Tibial nerve (tissue), 4 donors: ENCODE measurements around the gene SLC25A11. TPM values are rescaled to one million over a fixed set of nuclear protein-coding genes. Genes with fewer than 3 reads are reported as not detected.

Experiments used
- DNase-seq, 2 donors: peaks; one replicate each; pipeline ENCODE4 v3.0.0-alpha.2; 2019; ENCODE audit warnings: low spot score in 2 of 2
- H3K27ac ChIP-seq, 4 donors: fragments of 200-600 bp; sonication (generic) in 3 of 4; one replicate each; pipeline ENCODE4 v1.5.1; 2017 to 2019; ENCODE audit warnings: mild to moderate bottlenecking in 1 of 4
- H3K27me3 ChIP-seq, 2 donors: fragments of 200-600 bp; sonication (generic) in 1 of 2; one replicate each; pipeline versions ENCODE4 v1.5.1 to v1.6.0; 2017 to 2019
- H3K36me3 ChIP-seq, 3 donors: fragments of 200-600 bp; sonication (generic); one replicate each; pipeline ENCODE4 v1.5.1; 2018 to 2019
- H3K4me1 ChIP-seq, 4 donors: fragments of 200-600 bp; sonication (generic) in 3 of 4; one replicate each; pipeline ENCODE4 v1.5.1; 2017 to 2019
- H3K4me3 ChIP-seq, 4 donors: fragments of 200-600 bp; sonication (generic) in 3 of 4; one replicate each; pipeline ENCODE4 v1.5.1; 2017 to 2019; ENCODE audit warnings: mild to moderate bottlenecking in 1 of 4, moderate library complexity in 1 of 4
- H3K9me3 ChIP-seq, 4 donors: fragments of 200-600 bp; sonication (generic) in 3 of 4; one replicate each; pipeline ENCODE4 v1.5.1; 2017 to 2019
- EP300 ChIP-seq, 2 donors: sonication (generic); formaldehyde crosslinking; IDR thresholded peaks; one replicate each; pipeline ENCODE4 v1.6.1; 2017; ENCODE audit warnings: antibody characterized with exemption in 2 of 2, mild to moderate bottlenecking in 1 of 2
- POLR2A ChIP-seq, 2 donors: fragments of 450-650 bp; IDR thresholded peaks; one replicate each; pipeline ENCODE4 v1.6.1; 2017; ENCODE audit warnings: antibody characterized with exemption in 2 of 2, mild to moderate bottlenecking in 2 of 2, moderate library complexity in 2 of 2
- WGBS, 2 donors: methylation state at CpG; one replicate each; pipeline ENCODE4 v1.1.5; 2018; 5-methylcytosine and 5-hydroxymethylcytosine counted together
- total RNA-seq, 4 donors: library from RNA; depleted of rRNA; stranded (reverse); fragments of >200 nt; gene quantifications; one replicate each; pipeline ENCODE4 v1.1.0, GENCODE V29; 2016
- TF ChIP-seq, protein P1 (sequence below), 5 experiments: fragments of 200-600 bp in 3 of 5; fragments of 450-650 bp in 2 of 5; sonication (generic) in 3 of 5; IDR thresholded peaks; one replicate each; pipeline ENCODE4 v1.5.1; 2016 to 2019; ENCODE audit warnings: antibody characterized with exemption in 5 of 5, mild to moderate bottlenecking in 3 of 5, moderate library complexity in 2 of 5

The SLC25A11 gene
- total RNA-seq, 4 donors from 2014 or later = 30.3 to 42.8 (median 32.3) TPM

DNA sequence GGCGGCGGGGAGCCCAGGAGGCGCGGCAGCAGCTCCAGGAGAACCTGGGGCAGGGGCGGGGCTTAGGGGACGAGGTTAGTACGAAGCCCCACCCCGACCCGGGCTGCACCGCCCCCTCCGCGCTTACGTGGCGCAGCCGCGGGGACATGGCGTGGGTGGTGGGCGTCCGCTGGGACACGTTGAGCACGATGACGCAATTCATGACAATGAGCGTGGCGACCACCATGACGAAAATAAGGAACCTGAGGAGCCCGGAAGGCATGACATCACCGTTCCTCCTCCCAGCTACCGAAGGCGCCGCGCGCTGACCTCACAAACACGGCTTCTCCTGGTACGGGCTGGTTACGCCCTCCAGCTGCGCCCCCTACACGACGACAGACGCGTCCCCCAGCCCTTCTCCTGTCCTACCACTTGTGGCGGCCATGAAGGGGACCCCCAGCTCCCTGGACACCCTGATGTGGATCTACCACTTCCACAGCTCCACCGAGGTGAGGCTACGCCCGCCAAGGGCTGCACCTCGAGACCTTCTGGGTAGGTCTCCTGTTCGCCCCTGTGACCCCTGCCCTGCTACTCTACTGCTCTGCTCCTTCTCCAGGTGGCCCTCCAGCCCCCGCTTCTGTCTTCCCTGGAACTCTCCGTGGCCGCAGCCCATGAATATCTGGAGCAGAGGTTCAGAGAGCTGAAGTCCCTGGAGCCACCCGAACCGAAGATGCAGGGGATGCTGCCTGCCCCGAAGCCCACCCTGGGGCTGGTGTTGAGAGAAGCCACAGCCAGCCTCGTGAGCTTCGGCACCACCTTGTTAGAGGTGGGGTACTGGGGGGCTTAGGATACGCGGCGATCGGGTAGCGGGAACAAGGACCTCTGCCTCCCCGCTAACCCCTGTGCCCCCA lies 40.3 kb downstream of the SLC25A11 start, which contains the start of gene C17orf107:
TSS of gene C17orf107 (plus strand) at position 196 of the 890 bp plus-strand sequence. CDS start at position 423, 227 bp downstream.
- H3K27ac ChIP-seq = peak within 1 kb of the TSS in 2 of 4 donors; percentile 62 to 75
- peak within 1 kb of the TSS; percentile 30 to 54 (median 40) for H3K4me3 ChIP-seq
- peak; percentile 59 to 79 for DNase-seq
- WGBS, 2 donors = 19 to 29% methylated on average over 19 to 54 of the region's 60 CpGs
- H3K36me3 ChIP-seq = peaks cover 0 to 31% (median 12%) of the 10 kb centered on the region in 3 donors
- H3K9me3 ChIP-seq = no peaks in the 10 kb centered on the region
- peaks cover 0 to 53% (median 22%) of the 10 kb centered on the region in 4 donors for H3K4me1 ChIP-seq
- peak; percentile 15 to 66 for TF ChIP-seq EP300 (IDR thresholded peaks at IDR 0.05)
- TF ChIP-seq, protein P1, sequence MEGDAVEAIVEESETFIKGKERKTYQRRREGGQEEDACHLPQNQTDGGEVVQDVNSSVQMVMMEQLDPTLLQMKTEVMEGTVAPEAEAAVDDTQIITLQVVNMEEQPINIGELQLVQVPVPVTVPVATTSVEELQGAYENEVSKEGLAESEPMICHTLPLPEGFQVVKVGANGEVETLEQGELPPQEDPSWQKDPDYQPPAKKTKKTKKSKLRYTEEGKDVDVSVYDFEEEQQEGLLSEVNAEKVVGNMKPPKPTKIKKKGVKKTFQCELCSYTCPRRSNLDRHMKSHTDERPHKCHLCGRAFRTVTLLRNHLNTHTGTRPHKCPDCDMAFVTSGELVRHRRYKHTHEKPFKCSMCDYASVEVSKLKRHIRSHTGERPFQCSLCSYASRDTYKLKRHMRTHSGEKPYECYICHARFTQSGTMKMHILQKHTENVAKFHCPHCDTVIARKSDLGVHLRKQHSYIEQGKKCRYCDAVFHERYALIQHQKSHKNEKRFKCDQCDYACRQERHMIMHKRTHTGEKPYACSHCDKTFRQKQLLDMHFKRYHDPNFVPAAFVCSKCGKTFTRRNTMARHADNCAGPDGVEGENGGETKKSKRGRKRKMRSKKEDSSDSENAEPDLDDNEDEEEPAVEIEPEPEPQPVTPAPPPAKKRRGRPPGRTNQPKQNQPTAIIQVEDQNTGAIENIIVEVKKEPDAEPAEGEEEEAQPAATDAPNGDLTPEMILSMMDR (IDR thresholded peaks at IDR 0.05) = no peak
- peak in 1 of 2 donors; percentile 47 for TF ChIP-seq POLR2A (IDR thresholded peaks at IDR 0.05)
- H3K27me3 ChIP-seq = peaks cover 0 to 17% of the 10 kb centered on the region in 2 donors

DNA sequence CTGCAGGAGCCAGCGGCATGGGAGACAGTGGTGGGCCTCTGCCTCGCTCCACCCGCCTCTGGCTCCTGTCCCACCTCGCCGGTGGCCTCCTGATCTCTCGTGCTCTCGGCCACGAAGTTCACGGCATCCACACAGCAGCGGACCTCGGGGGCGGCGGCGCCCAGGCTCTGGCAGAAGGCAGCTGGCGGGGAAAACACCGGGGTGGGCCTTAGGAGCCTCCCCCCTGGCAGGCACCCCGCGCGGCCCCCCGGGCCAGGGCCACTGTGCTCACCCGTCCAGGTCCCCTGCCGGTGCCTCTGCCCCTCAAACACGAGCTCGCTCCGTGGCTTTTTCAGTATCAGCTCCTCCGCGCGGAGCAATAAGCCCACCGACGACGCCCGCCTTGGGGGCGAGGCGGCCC lies 40.9 kb downstream of the SLC25A11 start:
- peaks cover 0 to 16% of the 10 kb centered on the region in 2 donors for H3K27me3 ChIP-seq
- 13 to 22% methylated on average over 8 to 30 of the region's 34 CpGs for WGBS, 2 donors
- TF ChIP-seq POLR2A (IDR thresholded peaks at IDR 0.05) (no peak), EP300 (IDR thresholded peaks at IDR 0.05) (no peak)
- TF ChIP-seq, protein P1 (IDR thresholded peaks at IDR 0.05) = no peak
- H3K9me3 ChIP-seq = no peaks in the 10 kb centered on the region
- peaks cover 0 to 53% (median 22%) of the 10 kb centered on the region in 4 donors for H3K4me1 ChIP-seq
- peak overlapping the region in 2 of 4 donors; percentile 62 to 75 for H3K27ac ChIP-seq
- DNase-seq = no peak
- peak overlapping the region; percentile 30 to 54 (median 40) for H3K4me3 ChIP-seq
- peaks cover 0 to 38% (median 18%) of the 10 kb centered on the region in 3 donors for H3K36me3 ChIP-seq

DNA sequence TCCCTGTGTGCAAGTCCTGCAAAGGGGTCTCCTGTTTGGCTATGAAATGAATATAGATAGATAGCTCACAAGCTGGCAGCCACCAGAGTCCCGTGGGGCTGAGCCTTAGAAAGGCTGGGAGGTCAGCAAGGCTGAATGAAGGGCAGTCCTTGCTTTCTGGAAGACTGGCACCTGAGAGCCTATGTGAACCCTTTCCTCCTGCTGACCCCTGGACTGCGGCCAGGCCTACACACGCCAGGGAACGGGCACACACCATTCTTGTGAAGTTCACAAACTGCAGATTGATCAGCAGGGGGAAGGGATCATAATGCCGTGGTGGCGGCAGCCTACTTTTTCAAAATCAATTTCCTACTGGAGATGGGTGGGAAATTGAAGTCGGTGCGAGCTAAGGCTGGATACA lies 41.5 kb downstream of the SLC25A11 start:
- Histone ChIP-seq H3K4me1 (peaks cover 0 to 48% (median 21%) of the 10 kb centered on the region in 4 donors), H3K9me3 (no peaks in the 10 kb centered on the region), H3K4me3 (no peak overlapping the region), H3K27ac (no peak overlapping the region), H3K27me3 (peaks cover 0 to 16% of the 10 kb centered on the region in 2 donors), H3K36me3 (peaks cover 3 to 44% (median 21%) of the 10 kb centered on the region in 3 donors)
- TF ChIP-seq EP300 (IDR thresholded peaks at IDR 0.05) (no peak), POLR2A (IDR thresholded peaks at IDR 0.05) (no peak)
- TF ChIP-seq, protein P1 (IDR thresholded peaks at IDR 0.05) = no peak
- 78 to 83% methylated on average over 6 to 8 of the region's 8 CpGs for WGBS, 2 donors
- no peak for DNase-seq

DNA sequence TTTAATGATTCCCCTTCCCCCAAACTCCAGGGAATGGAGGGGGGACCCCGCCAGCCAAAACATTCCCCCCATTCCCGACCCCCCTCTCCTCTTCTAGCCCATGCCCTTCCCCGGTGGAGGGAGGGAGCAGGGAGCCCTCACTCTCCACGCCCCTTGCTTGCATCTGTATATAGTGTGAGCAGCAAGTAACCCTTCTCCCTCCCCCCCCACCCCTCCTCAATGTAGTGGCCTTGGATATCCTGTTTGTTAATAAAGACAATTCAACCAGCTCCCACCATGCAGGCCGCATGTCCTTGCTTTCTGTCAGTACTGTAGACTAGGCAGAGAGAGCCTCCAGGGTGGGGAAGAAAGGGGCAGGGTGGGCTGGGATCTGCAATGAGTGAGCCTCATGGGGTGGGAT lies 42.1 kb downstream of the SLC25A11 start:
- DNase-seq = no peak
- TF ChIP-seq, protein P1 (IDR thresholded peaks at IDR 0.05) = no peak
- TF ChIP-seq POLR2A (IDR thresholded peaks at IDR 0.05) (no peak), EP300 (IDR thresholded peaks at IDR 0.05) (no peak)
- peaks cover 0 to 43% (median 19%) of the 10 kb centered on the region in 4 donors for H3K4me1 ChIP-seq
- H3K27ac ChIP-seq = no peak overlapping the region
- peaks cover 6 to 49% (median 21%) of the 10 kb centered on the region in 3 donors for H3K36me3 ChIP-seq
- WGBS, 2 donors = 88 to 94% methylated on average over 5 of the region's 5 CpGs
- no peak overlapping the region for H3K4me3 ChIP-seq
- no peaks in the 10 kb centered on the region for H3K9me3 ChIP-seq
- H3K27me3 ChIP-seq = peaks cover 0 to 16% of the 10 kb centered on the region in 2 donors
